GM23338 (cell line): ENCODE data around the gene ST7L.
"Not testable (repeated sequence)": the region's sequence is repeated elsewhere in the genome, so short reads cannot be mapped to it uniquely, and the experiment has no call there.

Experiments
- CREB1 ChIP-seq: fragments of 250-450 bp; sonication (Bioruptor Pico); IDR thresholded peaks from 2 replicates; pipeline ENCODE4 v1.5.0; 2020; ENCODE audit warnings: low read depth, mild to moderate bottlenecking, moderate library complexity
- EZH2 ChIP-seq: fragments of 200-600 bp; sonication (generic); IDR thresholded peaks from one replicate; pipeline ENCODE4 v1.8.0; 2017; ENCODE audit warnings: antibody characterized with exemption, mild to moderate bottlenecking, low read depth; ENCODE audit not compliant: unreplicated experiment
- EZH2phosphoT487 ChIP-seq: fragments of 200-600 bp; sonication (generic); IDR thresholded peaks from one replicate; pipeline ENCODE4 v1.8.1; 2018; ENCODE audit warnings: antibody characterized with exemption; ENCODE audit not compliant: unreplicated experiment
- POLR2AphosphoS5 ChIP-seq: IDR thresholded peaks from 2 replicates; pipeline ENCODE4 v1.6.1; 2016; ENCODE audit warnings: antibody characterized with exemption, low read depth
- ZNF462 ChIP-seq: fragments of 250-450 bp; sonication (Bioruptor Pico); IDR thresholded peaks from 2 replicates; pipeline ENCODE4 v1.5.0; 2020; ENCODE audit warnings: mild to moderate bottlenecking, moderate library complexity
- TF ChIP-seq, protein P1 (sequence below), 2 experiments: fragments of 200-600 bp in 1 of 2; sonication (generic) in 1 of 2; conservative IDR thresholded peaks; 2 replicates each; pipeline versions ENCODE4 v1.5.1 to v1.6.1; 2016 to 2017; ENCODE audit warnings: antibody characterized with exemption in 2 of 2, low read depth in 2 of 2, mild to moderate bottlenecking in 2 of 2, moderate library complexity in 1 of 2

GRCh38 chr1:112624493-112624892 is 5.6 kb upstream of the ST7L start:
- TF ChIP-seq, protein P1, sequence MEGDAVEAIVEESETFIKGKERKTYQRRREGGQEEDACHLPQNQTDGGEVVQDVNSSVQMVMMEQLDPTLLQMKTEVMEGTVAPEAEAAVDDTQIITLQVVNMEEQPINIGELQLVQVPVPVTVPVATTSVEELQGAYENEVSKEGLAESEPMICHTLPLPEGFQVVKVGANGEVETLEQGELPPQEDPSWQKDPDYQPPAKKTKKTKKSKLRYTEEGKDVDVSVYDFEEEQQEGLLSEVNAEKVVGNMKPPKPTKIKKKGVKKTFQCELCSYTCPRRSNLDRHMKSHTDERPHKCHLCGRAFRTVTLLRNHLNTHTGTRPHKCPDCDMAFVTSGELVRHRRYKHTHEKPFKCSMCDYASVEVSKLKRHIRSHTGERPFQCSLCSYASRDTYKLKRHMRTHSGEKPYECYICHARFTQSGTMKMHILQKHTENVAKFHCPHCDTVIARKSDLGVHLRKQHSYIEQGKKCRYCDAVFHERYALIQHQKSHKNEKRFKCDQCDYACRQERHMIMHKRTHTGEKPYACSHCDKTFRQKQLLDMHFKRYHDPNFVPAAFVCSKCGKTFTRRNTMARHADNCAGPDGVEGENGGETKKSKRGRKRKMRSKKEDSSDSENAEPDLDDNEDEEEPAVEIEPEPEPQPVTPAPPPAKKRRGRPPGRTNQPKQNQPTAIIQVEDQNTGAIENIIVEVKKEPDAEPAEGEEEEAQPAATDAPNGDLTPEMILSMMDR (conservative IDR thresholded peaks at IDR 0.05; ENCODE audit: low read depth in 2 of 2): not testable (repeated sequence)
- TF ChIP-seq POLR2AphosphoS5; EZH2phosphoT487; EZH2; CREB1 (CRISPR knock-in tag); ZNF462: not testable (repeated sequence)
